Measurements from ENCODE around the gene SGSM1.

- TF ChIP-seq, protein P1, sequence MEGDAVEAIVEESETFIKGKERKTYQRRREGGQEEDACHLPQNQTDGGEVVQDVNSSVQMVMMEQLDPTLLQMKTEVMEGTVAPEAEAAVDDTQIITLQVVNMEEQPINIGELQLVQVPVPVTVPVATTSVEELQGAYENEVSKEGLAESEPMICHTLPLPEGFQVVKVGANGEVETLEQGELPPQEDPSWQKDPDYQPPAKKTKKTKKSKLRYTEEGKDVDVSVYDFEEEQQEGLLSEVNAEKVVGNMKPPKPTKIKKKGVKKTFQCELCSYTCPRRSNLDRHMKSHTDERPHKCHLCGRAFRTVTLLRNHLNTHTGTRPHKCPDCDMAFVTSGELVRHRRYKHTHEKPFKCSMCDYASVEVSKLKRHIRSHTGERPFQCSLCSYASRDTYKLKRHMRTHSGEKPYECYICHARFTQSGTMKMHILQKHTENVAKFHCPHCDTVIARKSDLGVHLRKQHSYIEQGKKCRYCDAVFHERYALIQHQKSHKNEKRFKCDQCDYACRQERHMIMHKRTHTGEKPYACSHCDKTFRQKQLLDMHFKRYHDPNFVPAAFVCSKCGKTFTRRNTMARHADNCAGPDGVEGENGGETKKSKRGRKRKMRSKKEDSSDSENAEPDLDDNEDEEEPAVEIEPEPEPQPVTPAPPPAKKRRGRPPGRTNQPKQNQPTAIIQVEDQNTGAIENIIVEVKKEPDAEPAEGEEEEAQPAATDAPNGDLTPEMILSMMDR (IDR thresholded peaks at IDR 0.05; ENCODE audit: low read depth, low read length, poor library complexity, severe bottlenecking), result no peak
- no peak for TF ChIP-seq EZH2phosphoT487 (IDR thresholded peaks at IDR 0.05; ENCODE audit: borderline replicate concordance, low read length)
Measured at GRCh38 chr22:24868979-24869378, 63.0 kb downstream of the SGSM1 start.

All from DOHH2 (cell line).